LNCAP (cell line): Measurements from ENCODE around the gene EHMT1.

Experiments used
- TF ChIP-seq, protein P1 (sequence below): fragments of 450-650 bp; IDR thresholded peaks from 2 replicates; pipeline ENCODE4 v1.5.1; 2017; ENCODE audit warnings: mild to moderate bottlenecking

Gene EHMT1

DNA sequence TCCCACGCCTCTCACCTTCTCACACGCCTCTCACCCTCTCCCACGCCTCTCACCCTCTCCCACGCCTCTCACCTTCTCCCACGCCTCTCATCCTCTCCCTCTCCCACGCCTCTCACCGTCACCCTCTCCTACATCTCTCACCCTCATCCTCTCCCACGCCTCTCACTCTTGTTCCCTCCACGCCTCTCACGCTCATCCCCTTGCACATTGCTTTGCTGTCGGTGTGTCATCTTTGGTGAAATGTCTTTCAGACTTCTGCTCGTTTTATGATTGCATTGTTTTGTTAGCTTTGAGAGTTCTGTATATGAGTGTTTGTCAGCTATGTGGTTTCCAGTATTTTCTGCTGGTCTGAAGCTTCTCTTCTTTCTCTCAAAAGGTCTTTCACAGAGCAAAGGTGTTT lies 102.7 kb downstream of the EHMT1 start:
- TF ChIP-seq, protein P1, sequence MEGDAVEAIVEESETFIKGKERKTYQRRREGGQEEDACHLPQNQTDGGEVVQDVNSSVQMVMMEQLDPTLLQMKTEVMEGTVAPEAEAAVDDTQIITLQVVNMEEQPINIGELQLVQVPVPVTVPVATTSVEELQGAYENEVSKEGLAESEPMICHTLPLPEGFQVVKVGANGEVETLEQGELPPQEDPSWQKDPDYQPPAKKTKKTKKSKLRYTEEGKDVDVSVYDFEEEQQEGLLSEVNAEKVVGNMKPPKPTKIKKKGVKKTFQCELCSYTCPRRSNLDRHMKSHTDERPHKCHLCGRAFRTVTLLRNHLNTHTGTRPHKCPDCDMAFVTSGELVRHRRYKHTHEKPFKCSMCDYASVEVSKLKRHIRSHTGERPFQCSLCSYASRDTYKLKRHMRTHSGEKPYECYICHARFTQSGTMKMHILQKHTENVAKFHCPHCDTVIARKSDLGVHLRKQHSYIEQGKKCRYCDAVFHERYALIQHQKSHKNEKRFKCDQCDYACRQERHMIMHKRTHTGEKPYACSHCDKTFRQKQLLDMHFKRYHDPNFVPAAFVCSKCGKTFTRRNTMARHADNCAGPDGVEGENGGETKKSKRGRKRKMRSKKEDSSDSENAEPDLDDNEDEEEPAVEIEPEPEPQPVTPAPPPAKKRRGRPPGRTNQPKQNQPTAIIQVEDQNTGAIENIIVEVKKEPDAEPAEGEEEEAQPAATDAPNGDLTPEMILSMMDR, result no peak

DNA sequence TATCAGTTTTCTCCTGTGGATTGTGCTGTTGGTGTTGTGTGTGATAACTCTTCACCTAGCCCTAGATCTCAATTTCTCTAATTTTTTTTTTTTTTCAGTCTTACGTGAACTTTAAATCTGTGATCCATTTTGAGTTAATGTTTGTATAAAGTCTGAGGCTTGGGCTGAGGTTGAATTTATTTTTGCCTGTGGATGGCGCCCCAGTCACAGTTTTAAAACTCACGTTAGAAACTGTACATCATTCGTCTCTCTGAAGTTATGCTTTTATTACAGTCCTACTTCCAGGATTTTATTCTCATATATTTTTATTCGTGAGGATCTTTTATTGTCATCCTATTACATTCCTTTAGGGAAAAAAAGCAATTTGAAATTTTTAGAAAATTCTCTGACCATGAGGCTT lies 103.1 kb downstream of the EHMT1 start:
- TF ChIP-seq, protein P1, result peak; percentile 20; the same call in 1 of the 2 replicates

DNA sequence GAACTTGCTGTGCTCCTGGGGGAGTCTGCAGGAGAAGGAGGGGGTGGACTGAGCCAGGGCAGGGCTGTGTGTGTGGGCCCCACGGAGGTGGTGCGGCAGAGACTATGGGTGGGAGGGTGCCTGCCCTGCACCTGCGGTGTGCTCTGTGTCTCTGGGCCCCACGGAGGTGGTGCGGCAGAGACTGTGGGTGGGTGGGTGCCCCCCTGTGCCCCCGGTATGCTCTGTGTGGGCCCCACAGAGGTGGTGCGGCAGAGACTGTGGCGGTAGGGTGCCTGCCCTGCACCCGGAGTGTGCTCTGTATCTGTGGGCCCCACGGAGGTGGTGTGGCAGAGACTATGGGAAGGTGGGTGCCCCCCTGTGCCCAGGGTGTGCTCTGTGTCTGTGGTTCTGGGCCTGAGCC lies 103.7 kb downstream of the EHMT1 start:
- TF ChIP-seq, protein P1, result no peak

DNA sequence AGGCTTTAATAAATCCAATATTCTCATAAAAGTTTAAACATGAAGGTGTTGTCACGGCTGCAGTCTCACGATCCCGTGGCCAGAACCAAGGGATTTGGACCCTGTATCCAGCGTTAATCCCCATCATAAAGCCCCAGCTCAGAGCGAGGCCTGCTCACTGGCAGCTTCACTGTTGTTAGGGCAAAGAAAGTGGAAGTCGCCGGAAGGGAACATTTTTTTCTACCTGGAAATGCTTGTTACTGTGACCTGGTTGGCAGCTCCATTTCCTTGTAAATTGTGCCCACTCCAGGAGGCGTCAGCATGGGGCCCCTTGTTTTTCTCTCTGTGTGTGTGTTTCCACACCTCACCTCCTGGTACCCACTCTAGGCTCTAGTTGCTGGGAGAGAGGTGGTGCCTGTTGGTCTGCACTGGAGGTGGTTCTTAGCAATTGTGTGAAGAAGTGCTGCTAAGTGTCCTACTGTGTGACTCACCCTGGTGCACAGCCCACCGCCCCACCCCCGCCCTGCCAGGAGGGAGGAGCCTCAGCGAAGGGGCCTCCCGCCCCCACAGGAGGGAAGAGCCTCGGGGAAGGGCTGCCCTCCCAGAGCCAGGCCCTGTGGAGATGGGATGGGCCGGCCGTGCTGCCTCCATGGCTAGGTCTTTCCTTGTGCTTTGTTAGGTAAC lies 105.1 kb downstream of the EHMT1 start:
- TF ChIP-seq, protein P1, result no peak

DNA sequence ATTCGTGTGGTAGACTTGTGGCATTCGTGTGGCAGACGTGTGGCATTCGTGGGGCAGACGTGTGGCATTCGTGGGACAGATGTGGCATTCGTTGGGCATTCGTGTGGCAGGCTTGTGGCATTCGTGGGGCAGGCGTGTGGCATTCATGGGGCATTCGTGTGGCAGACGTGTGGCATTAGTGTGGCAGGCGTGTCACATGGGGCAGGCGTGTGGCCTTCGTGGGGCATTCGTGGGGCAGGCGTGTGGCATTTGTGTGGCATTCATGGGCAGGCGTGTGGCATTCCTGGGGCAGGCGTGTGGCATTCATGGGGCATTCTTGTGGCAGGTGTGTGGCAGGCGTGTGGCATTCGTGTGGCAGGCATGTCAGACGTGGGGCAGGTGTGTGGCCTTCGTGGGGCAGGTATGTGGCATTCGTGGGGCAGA lies 106.0 kb downstream of the EHMT1 start:
- TF ChIP-seq, protein P1, result no peak

DNA sequence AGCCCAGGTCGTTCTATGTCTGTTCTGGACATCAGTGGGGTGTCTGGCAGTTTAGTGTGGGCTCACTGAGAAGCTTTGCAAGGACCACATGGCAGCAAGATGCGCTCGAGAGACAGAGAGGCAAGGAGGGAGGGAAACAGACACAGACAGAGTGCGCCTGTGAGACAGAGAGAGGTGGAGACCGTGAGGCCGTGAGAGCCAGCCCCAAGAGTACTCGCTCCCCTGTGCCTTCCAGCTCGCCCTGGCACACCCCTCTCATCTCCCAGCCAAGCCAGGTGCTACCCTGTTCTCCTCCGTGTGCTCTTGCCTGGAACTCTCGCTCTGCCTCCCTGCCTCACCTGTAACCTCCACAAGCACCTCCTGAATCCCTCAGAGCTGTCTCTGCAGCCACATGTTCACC lies 106.8 kb downstream of the EHMT1 start:
- TF ChIP-seq, protein P1, result no peak

DNA sequence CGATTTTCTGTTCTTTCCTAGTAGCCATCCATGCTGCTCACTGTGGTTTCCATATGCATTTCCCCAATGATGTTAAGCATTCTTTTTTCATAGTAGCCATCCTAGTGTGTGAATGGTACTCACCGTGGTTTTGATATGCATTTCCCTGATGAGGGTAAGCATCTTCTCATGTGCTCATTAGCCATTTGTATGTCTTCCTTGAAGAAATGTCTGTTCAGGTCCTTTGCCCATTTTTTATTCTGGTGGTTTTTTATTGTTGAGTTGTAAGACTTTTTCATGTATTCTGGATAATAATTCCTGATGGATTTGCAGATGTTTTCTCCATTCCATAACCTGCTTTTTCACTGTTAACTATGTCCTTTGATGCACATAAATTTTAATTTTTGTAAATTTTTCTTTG lies 108.0 kb downstream of the EHMT1 start:
- TF ChIP-seq, protein P1, result no peak

DNA sequence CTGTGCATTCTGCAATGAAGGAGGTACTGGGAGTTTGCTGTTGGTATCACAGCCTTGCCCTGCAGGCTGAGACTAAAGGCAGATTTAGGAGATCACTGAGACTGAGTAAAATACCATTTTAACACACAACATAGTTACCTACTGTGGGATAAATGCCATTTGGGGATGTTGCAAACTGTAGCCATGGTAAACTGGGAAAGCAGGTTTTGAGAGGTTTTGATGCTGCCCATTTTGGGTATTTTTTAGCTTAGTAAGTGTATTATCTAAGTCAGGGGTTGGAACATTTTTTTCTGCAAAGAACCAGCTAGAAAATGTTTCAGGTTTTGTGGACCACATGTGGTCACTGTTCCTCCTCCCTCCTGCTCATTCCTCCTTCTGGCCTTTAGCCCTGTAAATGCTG lies 108.9 kb downstream of the EHMT1 start:
- TF ChIP-seq, protein P1, result no peak
